Activated T-cell treated with anti-CD3 and anti-CD28 coated beads for 48 hours (primary cell): ENCODE results near the gene DIP2C.
"Not testable (repeated sequence)": the region's sequence is repeated elsewhere in the genome, so short reads cannot be mapped to it uniquely, and the experiment has no call there.

ENCODE experiments used
- DNase-seq: peaks from one replicate; pipeline ENCODE4 v3.0.0-alpha.2; 2020; ENCODE audit warnings: low read depth

Gene DIP2C

GRCh38 chr10:533186-533585 lies 156.3 kb downstream of the DIP2C start:
- no peak for DNase-seq

GRCh38 chr10:532331-532730 lies 157.1 kb downstream of the DIP2C start:
- not testable (repeated sequence) for DNase-seq

GRCh38 chr10:531541-531940 lies 157.9 kb downstream of the DIP2C start:
- no peak for DNase-seq

- DNase-seq = no peak
Measured at GRCh38 chr10:530717-531116, 158.8 kb downstream of the DIP2C start.

- no peak for DNase-seq
Measured at GRCh38 chr10:529468-530230, 159.8 kb downstream of the DIP2C start.

GRCh38 chr10:528173-529165 lies 161.0 kb downstream of the DIP2C start:
- DNase-seq = no peak

- DNase-seq = no peak
Measured at GRCh38 chr10:527416-527815, 162.1 kb downstream of the DIP2C start.

- no peak for DNase-seq
Measured at GRCh38 chr10:526651-527312, 162.7 kb downstream of the DIP2C start.

- no peak for DNase-seq
Measured at GRCh38 chr10:525565-526315, 163.7 kb downstream of the DIP2C start.

- no peak for DNase-seq
Measured at GRCh38 chr10:523925-524324, 165.5 kb downstream of the DIP2C start.

GRCh38 chr10:522350-522749 lies 167.1 kb downstream of the DIP2C start:
- no peak for DNase-seq

- no peak for DNase-seq
Measured at GRCh38 chr10:521261-522250, 167.9 kb downstream of the DIP2C start.

GRCh38 chr10:520402-520787 lies 169.1 kb downstream of the DIP2C start:
- DNase-seq = no peak

- no peak for DNase-seq
Measured at GRCh38 chr10:519716-520401, 169.6 kb downstream of the DIP2C start.

- DNase-seq = no peak
Measured at GRCh38 chr10:519055-519715, 170.3 kb downstream of the DIP2C start.

- DNase-seq = no peak
Measured at GRCh38 chr10:517872-518475, 171.5 kb downstream of the DIP2C start.

GRCh38 chr10:517241-517830 lies 172.1 kb downstream of the DIP2C start:
- no peak for DNase-seq

GRCh38 chr10:516764-517163 lies 172.7 kb downstream of the DIP2C start:
- no peak for DNase-seq

- DNase-seq = no peak
Measured at GRCh38 chr10:515674-516073, 173.8 kb downstream of the DIP2C start.
